Measurements from ENCODE around the gene ABHD4.

GRCh38 chr14:22551605-22551997 is 46.5 kb upstream of the ABHD4 start:
- TF ChIP-seq SPI1 (IDR thresholded peaks at IDR 0.05; ENCODE audit: borderline replicate concordance, insufficient read depth, low read depth, low read length) (no peak), CTCF (IDR thresholded peaks at IDR 0.05 in 2 of 3, conservative IDR thresholded peaks at IDR 0.05 in 1 of 3; ENCODE audit: control insufficient read depth in 2 of 3, extremely low read depth in 1 of 3, insufficient read depth in 1 of 3, low read depth in 3 of 3, low read length in 3 of 3) (no peak), ATF3 (IDR thresholded peaks at IDR 0.05; ENCODE audit: borderline replicate concordance, extremely low read depth, low read depth, low read length) (no peak), ZNF217 (IDR thresholded peaks at IDR 0.05) (no peak), POLR2AphosphoS5 (IDR thresholded peaks at IDR 0.05; ENCODE audit: low read length) (no peak; the same call in 1 of the 2 replicates), RFX5 (IDR thresholded peaks at IDR 0.05; ENCODE audit: low read depth, low read length) (no peak), RCOR1 (conservative IDR thresholded peaks at IDR 0.05; ENCODE audit: low read depth, low read length) (no peak), TCF12 (IDR thresholded peaks at IDR 0.05; ENCODE audit: low read depth, low read length) (no peak)
